Stimulated activated CD4-positive, alpha-beta T cell treated with anti-CD3 and anti-CD28 coated beads, Interleukin-1b, Interleukin-23, amount 100 ng/mL, for 4 hours (primary cell): ENCODE measurements around the gene TP53BP2.
A peak's percentile ranks its signal among the peaks of the same experiment; 100 is the strongest.

ENCODE experiments used
- DNase-seq, 2 donors: peaks; one replicate each; pipeline ENCODE4 v3.0.0-alpha.2; 2020; ENCODE audit warnings: low read depth in 2 of 2

TP53BP2 gene

GRCh38 chr1:223793716-223794115 is 52.0 kb downstream of the TP53BP2 start:
- DNase-seq = no peak

DNA sequence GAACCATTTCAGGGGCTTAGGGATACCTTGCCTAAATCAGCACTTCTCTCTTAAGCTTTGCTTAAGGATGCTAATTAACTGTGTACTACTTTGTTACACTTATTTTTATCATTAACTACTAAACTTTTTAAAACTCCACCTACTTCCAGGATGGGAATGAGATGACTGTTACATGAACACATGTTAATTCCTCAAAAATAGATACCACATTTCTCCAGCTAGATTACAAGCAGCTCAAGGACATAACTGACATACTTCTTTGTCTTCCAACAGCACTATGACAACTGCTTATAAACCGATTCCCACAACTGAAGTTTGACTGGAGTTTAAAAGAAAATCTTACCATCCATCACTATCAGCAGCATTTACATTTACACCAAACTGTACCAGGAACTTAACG is 53.7 kb downstream of the TP53BP2 start:
- DNase-seq = no peak

DNA sequence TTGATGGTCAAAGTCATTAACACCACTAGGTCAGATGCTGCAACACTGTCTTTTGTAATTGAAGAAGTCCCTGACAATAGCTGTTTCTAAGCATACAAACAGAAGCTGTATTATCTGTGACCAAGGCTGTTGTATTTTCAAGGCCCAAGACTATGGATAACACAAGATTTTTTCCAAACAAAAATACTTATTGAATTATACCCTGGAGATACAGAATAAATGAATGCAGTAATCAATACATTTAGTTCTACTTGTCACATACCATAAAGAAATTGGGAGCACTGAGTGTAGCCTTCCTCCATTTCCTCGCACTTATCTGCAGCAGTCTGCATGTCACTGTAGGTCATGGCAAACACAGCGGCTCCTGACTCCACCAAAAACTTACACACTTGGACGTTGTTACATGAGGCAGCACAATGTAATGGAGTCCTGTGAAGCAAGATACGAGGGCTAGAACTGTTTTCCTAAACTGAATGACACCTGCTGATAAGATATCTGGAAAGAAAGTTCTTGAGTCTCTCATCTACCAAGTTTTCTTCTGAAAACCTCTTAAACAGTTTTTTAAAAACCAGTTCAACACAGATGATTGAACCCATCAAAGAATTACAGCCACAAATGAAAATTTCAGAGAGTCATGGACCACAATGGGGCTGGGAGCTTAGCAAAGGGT is 56.9 kb downstream of the TP53BP2 start:
- no peak for DNase-seq

DNA sequence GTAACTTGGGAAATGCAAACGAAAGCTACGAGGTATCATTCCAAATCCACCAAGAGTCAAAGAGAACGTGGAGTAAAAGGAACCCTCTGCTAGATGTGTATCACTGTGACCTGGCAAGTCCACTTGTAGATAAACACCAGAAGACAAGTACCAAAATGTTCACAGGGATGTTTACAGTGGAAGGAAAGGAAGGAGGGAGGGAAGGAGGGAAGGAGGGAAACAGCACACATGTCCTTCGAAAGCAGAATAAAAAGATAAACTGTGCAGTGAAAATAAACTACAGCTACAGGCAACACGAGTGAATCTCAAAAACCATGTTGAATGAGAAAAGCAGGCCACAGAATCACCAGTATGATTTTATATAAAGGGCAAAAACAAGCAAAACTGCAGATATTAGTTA is 59.9 kb downstream of the TP53BP2 start:
- DNase-seq = no peak

GRCh38 chr1:223784541-223784940 is 61.2 kb downstream of the TP53BP2 start:
- DNase-seq = no peak

- no peak for DNase-seq
Measured at GRCh38 chr1:223783676-223784075, 62.1 kb downstream of the TP53BP2 start.

DNA sequence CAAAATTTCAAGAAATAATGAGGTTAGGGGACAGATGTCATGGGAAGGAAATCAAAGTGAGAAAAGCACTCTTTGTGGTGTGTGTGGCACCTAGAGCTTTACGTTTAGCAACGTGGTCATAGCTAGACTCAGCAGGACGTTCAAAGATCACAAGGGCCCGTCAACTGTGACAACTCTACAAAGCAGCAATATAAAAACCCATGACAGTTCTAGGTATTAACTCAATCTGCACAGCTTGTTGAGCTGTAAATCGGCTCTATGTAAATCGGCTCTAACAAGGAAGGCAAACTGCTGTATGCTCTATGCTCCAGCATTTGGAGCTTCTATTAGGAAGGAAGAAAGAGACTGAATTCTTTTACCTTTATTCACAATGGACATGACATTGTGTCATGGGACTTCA is 64.8 kb downstream of the TP53BP2 start:
- DNase-seq = no peak

DNA sequence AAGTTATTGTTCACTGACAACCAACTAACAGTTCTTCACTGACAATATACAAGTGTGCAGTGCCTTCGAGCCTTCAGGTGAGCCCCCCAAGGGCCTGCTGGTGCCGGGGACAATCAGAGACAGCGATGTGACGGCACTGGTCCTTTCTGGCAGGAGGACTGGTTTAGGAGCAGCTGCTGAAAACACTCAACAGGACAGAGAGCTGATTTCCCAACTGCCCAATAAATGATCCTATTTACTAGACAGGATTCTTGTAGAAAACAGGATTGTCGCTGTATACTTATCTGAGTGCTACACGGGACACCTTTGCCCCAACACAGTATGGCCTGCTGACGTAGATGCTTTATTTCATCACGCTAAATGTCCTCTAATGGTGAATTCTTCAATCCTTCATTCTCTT is 65.4 kb downstream of the TP53BP2 start:
- DNase-seq = no peak

DNA sequence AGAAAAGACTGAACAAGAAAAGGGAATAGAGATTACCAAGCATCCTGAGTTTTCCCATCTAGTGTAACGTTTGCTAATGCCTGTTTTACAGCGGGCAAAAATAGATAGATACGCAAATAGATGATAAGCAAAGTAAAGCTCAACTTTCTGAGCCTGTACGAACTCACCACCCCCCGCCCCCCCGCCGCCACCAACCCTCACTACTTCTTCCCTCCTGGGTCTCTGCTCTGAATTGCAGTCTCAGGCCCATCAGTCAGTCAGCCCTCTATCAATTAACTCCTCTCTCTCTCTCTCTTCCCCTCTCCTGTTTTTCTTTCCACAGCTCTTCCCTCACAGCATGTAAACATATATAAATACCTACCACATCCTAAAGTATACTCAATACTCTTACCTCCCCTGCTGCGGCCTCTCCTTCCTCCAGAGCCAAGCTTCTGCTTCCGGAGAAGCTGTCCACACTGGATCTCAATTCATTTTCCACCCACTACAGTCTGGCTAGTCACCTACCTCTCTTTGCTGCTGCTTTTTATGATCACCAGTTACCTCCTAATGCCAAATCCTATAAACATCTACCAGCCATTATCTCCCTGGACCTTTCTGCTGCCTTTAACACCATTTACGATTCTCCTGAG is 68.8 kb downstream of the TP53BP2 start:
- no peak for DNase-seq

DNA sequence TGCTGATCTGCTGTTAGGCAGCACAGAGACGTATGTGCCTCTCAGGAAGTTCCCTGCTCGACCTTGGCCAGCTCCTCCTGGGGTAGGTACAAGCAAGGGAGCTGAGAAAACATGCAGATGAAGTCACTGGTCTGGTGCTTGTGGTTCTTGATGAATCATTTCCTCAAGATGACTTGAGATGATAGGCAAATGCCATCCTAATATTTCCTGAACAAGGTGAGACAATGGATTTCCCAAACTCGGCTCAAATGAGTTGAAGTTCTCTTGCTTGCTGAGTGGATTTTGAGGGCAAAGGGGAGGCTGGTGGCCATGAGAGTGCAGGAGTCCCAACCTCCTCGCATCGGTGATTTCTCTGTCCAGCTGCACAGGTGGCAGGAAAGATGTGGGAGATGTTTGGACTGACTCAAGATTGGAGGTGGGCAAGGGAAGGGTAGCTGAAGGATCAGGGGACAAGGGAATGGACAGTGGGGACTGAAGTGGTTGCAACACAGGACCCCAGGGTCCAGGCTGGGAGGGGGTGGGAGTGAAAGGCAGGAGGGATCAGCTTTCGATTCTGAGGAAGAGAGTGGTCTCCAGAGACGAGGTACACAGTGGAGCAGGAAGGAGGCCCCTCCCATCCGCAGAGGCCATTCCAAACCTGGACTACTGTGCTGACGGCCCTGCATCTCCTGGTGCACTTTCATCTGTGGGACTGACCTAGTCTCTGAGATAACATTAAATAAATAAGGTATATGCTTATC is 69.5 kb downstream of the TP53BP2 start:
- peak in 1 of 2 donors; percentile 18 for DNase-seq

GRCh38 chr1:223775711-223776074 is 70.1 kb downstream of the TP53BP2 start:
- no peak for DNase-seq

- DNase-seq = no peak
Measured at GRCh38 chr1:223775054-223775453, 70.7 kb downstream of the TP53BP2 start.

DNA sequence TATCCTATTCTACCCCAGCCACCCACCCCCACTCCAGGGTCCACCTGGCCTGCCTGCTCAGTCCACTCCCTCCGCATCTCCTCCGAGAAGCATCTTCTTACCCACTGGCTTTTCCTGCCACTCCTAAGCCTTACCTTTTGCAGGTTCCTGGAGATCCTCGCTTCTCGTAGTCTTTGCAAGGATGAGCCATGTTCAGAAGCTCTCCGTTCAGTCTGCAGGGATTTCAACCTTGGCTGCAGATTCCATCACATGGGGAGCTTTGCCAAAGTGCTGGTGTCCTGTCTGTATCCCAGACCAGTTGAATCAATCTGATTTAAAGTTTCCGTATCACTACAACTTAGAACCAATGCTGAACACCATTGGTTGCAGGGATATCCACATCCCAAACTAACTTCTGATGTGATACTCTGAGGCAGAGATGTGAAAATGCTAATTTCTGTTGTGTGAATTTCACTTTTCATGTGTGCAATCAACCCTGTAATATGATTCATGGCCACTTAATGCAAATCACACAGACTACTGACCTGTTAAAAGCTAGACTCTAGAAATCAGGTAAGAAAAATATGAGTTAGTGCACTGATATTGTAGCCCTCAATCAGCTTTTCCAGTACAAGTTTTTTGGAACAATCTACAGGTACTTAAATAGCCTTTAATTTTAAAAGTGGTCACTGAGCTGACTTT is 71.5 kb downstream of the TP53BP2 start:
- no peak for DNase-seq

DNA sequence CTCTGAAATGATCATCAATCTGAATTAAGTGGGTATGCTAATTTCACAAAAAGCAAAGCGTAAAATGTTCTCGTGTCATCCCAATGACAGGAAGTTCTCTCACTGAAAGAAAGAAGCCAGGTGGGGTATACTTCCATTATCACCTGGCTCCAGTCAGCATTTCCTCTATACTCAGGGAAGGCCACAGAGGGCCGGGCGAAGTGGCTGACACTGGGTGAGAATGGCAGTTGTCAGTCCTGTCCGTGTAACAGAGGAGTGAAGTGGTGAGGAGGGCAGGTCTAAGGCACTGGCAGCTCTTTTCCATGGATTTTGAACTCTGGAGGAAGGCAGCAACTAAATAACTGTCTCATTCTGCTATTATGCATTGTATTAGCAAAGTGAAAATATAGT is 73.0 kb downstream of the TP53BP2 start:
- DNase-seq = no peak

DNA sequence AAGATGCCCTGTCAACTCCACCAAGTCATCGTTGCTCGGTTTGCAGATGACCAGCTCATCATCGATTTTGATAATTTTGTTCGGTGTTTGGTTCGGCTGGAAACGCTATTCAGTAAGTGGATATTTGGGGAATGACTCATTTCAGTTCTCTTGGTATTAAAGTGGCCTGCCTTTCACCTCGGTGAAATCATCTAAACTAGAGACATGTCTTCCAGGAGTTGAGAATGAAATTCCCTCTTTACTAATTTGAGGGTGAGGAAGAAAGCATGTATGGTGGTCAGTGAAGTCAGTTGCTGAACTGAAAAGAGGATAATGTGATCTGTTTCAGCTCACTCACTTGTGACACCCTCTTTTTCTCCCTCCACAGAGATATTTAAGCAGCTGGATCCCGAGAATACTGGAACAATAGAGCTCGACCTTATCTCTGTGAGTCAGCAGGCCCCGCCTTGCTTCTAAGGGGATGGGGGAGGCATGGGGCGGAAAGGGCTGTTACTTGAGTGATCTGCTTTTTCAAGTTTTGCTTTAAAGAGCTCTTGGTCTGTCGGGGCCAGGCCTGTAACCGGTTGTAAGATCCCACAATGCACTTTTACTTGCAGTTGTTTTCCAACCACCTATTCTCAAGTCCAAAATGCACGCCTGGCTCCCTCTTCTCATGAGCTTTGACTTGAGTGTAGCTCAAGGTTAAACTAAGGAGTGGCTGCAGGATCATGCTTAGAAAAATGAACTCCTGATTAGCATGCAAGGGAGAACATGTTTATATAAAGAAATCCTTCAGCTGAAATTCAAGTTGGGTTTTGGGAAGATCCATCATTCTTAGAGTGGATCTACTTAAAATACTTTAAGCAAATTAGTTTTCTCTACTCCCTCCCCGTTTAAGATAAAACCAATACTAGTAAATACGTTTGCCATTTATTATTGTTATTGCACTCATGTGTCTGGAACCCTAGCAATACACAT is 73.7 kb downstream of the TP53BP2 start:
- DNase-seq = no peak

- DNase-seq = no peak
Measured at GRCh38 chr1:223771469-223771813, 74.3 kb downstream of the TP53BP2 start.

DNA sequence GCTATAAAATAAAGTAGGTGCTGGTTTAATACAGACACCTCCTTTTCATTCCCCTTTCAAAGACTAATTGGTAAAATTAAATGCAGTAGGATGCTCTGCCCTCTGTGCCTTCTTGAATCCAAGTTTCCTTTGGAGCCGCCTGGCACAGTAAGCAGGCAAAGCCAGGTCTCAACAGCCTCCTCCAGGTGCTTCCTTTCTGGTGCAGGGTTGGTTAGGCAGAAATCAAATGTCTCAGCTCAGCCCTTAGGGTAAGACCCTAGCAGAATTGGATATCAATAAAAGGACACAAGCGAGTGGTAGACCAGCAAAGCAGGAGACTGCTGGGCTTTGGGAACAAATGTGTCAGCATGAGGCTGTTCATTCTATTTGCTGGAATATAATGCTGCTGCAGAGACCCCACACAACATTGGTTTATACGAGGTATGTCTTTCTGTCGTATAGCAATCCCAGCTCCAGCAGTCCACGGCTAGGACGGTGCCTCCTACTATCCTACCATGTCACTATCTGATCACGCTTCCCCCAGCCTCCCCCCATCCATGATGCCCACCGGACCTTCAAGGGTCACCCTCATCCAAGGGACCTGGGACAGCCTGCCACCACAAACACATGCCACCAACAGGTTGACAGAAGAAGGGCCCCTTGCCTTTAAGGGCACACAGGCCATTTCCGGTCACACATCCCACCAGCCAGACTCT is 75.0 kb downstream of the TP53BP2 start:
- no peak for DNase-seq

GRCh38 chr1:223765719-223766340 is 79.9 kb downstream of the TP53BP2 start:
- DNase-seq = no peak

- DNase-seq = no peak
Measured at GRCh38 chr1:223765036-223765718, 80.6 kb downstream of the TP53BP2 start.

DNA sequence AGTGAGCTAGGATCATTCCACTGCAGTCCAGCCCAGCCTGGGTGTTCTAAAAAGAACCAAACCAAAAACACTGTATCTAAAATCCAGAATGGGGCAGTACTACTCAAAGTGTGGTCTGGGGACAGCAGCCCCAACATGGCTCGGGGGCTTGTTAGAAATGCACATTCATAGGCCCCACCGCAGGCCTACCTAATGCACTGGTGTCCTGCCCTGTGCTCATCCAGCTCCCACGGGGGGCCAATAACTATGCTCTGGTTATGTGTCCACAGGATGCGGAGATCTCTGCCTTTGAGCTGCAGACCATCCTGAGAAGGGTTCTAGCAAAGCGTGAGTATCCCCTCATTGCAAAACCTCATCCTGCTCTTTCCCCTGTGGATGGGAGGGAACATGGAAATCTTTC is 81.9 kb downstream of the TP53BP2 start:
- no peak for DNase-seq
